Adrenal gland (tissue), 12 donors: ENCODE results near the gene ACTR3. TPM values are rescaled to one million over a fixed set of nuclear protein-coding genes. Genes with fewer than 3 reads are reported as not detected.

ENCODE experiments used
- DNase-seq, 7 donors: peaks; one replicate each; pipeline ENCODE4 v3.0.0-alpha.2; 2019 to 2020
- H3K27ac ChIP-seq, 5 donors: fragments of 200-600 bp; sonication (generic) in 4 of 5; 1 replicate in 3 of 5; 2 replicates in 2 of 5; pipeline versions ENCODE4 v1.5.1 to v1.8.0; 2016 to 2020; ENCODE audit warnings: mild to moderate bottlenecking in 1 of 5
- H3K27me3 ChIP-seq: fragments of 200-600 bp; 2 replicates; pipeline ENCODE4 v1.8.0; 2021
- H3K36me3 ChIP-seq, 2 donors: fragments of 200-600 bp; replicated peaks in 1 of 2; 1 replicate in 1 of 2; 2 replicates in 1 of 2; pipeline versions ENCODE4 v1.5.1 to v1.8.0; 2018 to 2022
- H3K4me1 ChIP-seq, 2 donors: fragments of 200-600 bp; replicated peaks in 1 of 2; 1 replicate in 1 of 2; 2 replicates in 1 of 2; pipeline versions ENCODE4 v1.5.1 to v1.8.0; 2018 to 2021
- H3K4me3 ChIP-seq, 4 donors: fragments of 200-600 bp; sonication (generic) in 3 of 4; one replicate each; pipeline ENCODE4 v1.5.1; 2016 to 2018
- H3K9me3 ChIP-seq, 3 donors: fragments of 200-600 bp; sonication (generic) in 1 of 3; replicated peaks in 1 of 3; 1 replicate in 2 of 3; 2 replicates in 1 of 3; pipeline versions ENCODE4 v1.5.1 to v1.8.0; 2016 to 2021
- POLR2A ChIP-seq, 2 donors: fragments of 450-650 bp; IDR thresholded peaks; one replicate each; pipeline ENCODE4 v1.6.1; 2017; ENCODE audit warnings: antibody characterized with exemption in 2 of 2, mild to moderate bottlenecking in 2 of 2, moderate library complexity in 1 of 2
- WGBS, 4 donors: extraction: QIAGEN DNeasy Blood & Tissue Kit in 2 of 4; methylation state at CpG; one replicate each; pipeline versions ENCODE4 v1.1.5 to v1.1.7; 2013 to 2017; 5-methylcytosine and 5-hydroxymethylcytosine counted together
- intact Hi-C, 2 donors: fragments of 100-400 bp; cut with DNase I; formaldehyde crosslinking; loops; one replicate each; pipeline versions ENCODE4 v1.14.1 to v1.15.0; 2022 to 2023
- polyA plus RNA-seq, 3 donors: library from polyadenylated mRNA; stranded (reverse); fragments of 200-250 nt in 2 of 3; fragments of 350-450 nt in 1 of 3; fragmentation: Illumina TruSeq in 1 of 3; extraction: RNeasy Lipid Tissue Mini Kit (QIAGEN cat#74804) in 1 of 3; gene quantifications; one replicate each; pipeline ENCODE4 v1.2.3, GENCODE V29; 2013 to 2014
- total RNA-seq, 9 donors: library from RNA; depleted of rRNA in 4 of 9; stranded (reverse); fragments of >200 nt in 4 of 9; fragments of 120-200 nt in 1 of 9; fragmentation: NEBNext Ultra II Directional in 1 of 9; extraction: Animal tissue kit (Norgen Biotek cat#: 25700) in 1 of 9; gene quantifications; one replicate each; pipeline versions ENCODE4 v1.1.0 to v1.2.4, GENCODE V29; 2013 to 2023
- TF ChIP-seq, protein P1 (sequence below), 6 experiments: fragments of 450-650 bp in 4 of 6; fragments of 200-600 bp in 2 of 6; sonication (generic) in 1 of 6; IDR thresholded peaks; 1 replicate in 5 of 6; 2 replicates in 1 of 6; pipeline versions ENCODE4 v1.5.1 to v1.8.0; 2016 to 2021; ENCODE audit warnings: antibody characterized with exemption in 6 of 6, mild to moderate bottlenecking in 2 of 6, moderate library complexity in 1 of 6
- donor health status: healthy with polysubstance abuse.
- donor health status: Bipolar disorder and iron deficiency.
- donor health status: DM: yes; HTN: yes; CAD: no.
- donor health status: DM: no; HTN: no; CAD: no.
- donor health status: DM: no; HTN: no; CAD: no.
- donor health status: DM: yes; HTN: yes; CAD: no.

ACTR3 gene
- total and polyA plus RNA-seq, 12 donors, result 28.1 to 530 (median 219) TPM

DNA sequence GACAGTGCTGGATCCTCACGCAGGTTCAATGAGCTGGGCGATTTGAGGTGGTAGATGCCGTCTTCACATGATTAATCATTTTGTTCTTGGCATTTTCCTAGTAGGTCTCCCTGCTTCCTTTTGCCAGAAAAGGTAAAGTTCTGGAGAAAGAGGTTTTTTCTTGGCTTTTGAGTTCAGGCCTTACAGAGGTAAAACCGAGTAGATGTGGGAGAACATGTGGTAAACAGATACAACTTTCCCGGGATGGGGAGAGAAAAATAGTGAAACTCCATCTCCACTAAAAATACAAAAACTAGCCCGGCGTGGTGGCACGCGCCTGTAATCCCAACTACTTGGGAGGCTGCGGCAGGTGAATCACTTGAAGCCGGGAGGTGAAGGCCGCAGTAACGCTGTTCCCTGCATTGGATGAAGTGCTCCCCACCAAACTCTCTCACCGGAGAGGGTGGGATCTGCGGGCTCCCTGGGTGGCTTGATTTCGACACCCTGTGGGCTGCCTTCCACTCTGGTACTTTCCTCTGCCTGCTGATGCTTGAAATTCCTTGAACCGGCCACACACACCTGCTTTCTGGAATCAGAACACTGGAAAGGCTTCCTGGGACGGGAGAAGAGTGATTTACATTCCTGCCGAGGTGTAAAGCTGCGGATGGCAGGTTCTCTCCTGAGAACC lies 88.8 kb downstream of the ACTR3 start:
- Histone ChIP-seq H3K9me3 (no peaks in the 10 kb centered on the region), H3K4me3 (no peak overlapping the region), H3K36me3 (no peaks in the 10 kb centered on the region), H3K27ac (peak overlapping the region in 2 of 5 donors; percentile 52 to 63), H3K27me3 (no peaks in the 10 kb centered on the region), H3K4me1 (peaks cover 6 to 21% of the 10 kb centered on the region in 2 donors)
- WGBS, 4 donors, result 89 to 94% (median 91%) methylated on average over 20 of the region's 20 CpGs
- TF ChIP-seq POLR2A (IDR thresholded peaks at IDR 0.05), result no peak
- TF ChIP-seq, protein P1, sequence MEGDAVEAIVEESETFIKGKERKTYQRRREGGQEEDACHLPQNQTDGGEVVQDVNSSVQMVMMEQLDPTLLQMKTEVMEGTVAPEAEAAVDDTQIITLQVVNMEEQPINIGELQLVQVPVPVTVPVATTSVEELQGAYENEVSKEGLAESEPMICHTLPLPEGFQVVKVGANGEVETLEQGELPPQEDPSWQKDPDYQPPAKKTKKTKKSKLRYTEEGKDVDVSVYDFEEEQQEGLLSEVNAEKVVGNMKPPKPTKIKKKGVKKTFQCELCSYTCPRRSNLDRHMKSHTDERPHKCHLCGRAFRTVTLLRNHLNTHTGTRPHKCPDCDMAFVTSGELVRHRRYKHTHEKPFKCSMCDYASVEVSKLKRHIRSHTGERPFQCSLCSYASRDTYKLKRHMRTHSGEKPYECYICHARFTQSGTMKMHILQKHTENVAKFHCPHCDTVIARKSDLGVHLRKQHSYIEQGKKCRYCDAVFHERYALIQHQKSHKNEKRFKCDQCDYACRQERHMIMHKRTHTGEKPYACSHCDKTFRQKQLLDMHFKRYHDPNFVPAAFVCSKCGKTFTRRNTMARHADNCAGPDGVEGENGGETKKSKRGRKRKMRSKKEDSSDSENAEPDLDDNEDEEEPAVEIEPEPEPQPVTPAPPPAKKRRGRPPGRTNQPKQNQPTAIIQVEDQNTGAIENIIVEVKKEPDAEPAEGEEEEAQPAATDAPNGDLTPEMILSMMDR (IDR thresholded peaks at IDR 0.05), result no peak
- DNase-seq, result no peak
- intact Hi-C loops, result loop anchor here (5.0 kb wide), 1 partner anchor 574 kb away; no protein-coding TSS in a partner anchor

DNA sequence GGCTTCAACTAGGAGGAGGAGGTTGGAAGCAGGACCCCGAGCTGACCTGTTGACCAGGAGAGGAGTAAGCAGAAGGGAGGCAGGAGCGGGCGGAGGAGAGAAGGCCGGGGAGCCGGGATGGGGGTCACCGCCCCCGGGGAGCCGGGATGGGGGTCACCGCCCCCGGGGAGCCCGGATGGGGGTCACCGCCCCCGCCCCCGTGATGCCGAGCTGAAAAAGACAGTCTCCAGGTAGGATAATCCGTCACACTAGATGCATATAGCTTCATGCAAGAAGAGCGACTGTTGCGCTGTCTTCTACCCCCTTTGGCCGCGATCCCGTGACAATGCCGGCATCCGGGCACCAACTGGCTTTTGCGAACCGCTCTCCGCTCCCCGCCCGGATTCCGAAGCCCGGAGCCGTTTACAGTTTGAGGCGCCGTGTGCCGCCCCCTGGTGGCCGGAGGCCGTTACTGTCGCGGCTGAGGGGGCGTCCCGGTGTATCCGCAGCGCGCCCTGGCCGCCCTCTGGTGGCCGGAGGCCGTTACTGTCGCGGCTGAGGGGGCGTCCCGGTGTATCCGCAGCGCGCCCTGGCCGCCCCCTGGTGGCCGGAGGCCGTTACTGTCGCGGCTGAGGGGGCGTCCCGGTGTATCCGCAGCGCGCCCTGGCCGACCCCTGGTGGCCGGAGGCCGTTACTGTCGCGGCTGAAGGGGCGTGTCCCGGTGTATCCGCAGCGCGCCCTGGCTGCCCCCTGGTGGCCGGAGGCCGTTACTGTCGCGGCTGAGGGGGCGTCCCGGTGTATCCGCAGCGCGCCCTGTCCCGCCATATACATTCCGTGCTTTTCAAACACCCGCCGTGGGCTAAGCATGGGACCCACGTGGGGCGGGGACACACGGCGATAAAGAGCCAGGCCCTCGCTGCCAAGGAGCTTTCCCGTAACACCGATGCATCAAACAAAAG lies 89.6 kb downstream of the ACTR3 start:
- intact Hi-C loops, result loop anchor here (5.0 kb wide), 1 partner anchor 573 kb away; no protein-coding TSS in a partner anchor
- no peaks in the 10 kb centered on the region for H3K9me3 ChIP-seq
- H3K27me3 ChIP-seq, result no peaks in the 10 kb centered on the region
- peaks cover 6 to 17% of the 10 kb centered on the region in 2 donors for H3K4me1 ChIP-seq
- no peaks in the 10 kb centered on the region for H3K36me3 ChIP-seq
- DNase-seq, result no peak
- H3K4me3 ChIP-seq, result no peak overlapping the region
- TF ChIP-seq POLR2A (IDR thresholded peaks at IDR 0.05), result no peak
- TF ChIP-seq, protein P1 (IDR thresholded peaks at IDR 0.05), result peak in 4 of 6 experiments; percentile 8 to 56 (median 22)
- H3K27ac ChIP-seq, result no peak overlapping the region
- WGBS, 4 donors, result 65 to 84% (median 73%) methylated on average over 47 to 93 of the region's 93 CpGs

DNA sequence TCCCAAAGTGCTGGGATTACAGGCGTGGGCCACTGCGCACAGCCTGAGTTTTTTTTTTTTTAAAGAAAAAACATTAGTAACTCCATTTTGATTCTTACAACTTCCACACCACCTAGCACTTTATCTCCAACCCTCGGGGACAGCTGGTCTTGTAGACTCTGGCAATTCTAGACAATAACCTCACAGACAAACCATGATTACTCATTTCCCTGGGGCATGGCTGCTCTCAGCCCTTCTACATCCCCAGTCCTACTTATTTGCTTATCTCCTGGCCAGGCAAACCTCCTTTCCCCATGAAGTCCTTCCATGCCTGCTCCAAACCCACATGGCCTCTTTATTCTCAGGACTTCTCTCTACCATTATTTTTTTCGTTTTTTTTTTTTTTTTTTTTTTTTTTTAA lies 91.1 kb downstream of the ACTR3 start:
- 68 to 93% (median 83%) methylated on average over 4 of the region's 4 CpGs for WGBS, 4 donors
- no peak for DNase-seq
- no peaks in the 10 kb centered on the region for H3K9me3 ChIP-seq
- H3K4me3 ChIP-seq, result no peak overlapping the region
- H3K27ac ChIP-seq, result no peak overlapping the region
- intact Hi-C loops, result no loop called here
- peaks cover 6 to 14% of the 10 kb centered on the region in 2 donors for H3K4me1 ChIP-seq
- no peaks in the 10 kb centered on the region for H3K27me3 ChIP-seq
- H3K36me3 ChIP-seq, result no peaks in the 10 kb centered on the region
- no peak for TF ChIP-seq POLR2A (IDR thresholded peaks at IDR 0.05)
- TF ChIP-seq, protein P1 (IDR thresholded peaks at IDR 0.05), result no peak

DNA sequence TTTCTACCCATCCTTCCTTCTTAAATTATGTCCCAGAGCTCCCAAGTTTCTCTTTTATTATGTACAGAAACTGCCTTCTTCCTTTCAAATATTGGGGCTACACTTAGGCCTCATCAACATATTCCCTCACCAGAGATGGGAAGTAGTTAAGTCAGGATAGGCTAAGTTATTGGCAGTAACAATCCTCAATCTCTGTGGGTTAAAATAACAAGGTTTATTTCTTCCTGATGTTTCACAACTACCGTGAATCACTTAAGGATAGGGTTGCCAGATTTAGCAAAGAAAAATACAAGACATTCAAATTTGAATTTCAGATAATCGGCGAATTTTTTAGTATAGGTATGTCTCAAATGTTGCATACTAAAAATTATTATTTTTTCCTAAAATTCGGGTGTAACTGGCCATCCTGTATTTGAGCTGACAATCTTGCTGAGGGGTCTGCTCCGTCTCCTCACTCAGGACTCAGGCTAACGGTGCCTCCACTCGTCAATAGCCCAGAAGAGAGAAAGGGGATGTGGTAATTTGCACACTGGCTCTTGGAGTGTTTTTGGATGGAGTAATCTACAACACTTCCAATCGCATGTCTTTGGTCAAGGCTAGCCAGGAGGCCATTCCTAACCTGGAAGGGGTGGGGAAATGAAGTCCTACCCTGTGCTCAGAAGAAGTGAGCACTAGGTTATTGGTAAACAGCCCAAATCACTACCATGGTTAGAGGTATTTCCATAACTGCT lies 91.7 kb downstream of the ACTR3 start:
- Histone ChIP-seq H3K27me3 (no peaks in the 10 kb centered on the region), H3K4me1 (peaks cover 6 to 14% of the 10 kb centered on the region in 2 donors), H3K36me3 (no peaks in the 10 kb centered on the region), H3K9me3 (no peaks in the 10 kb centered on the region), H3K4me3 (no peak overlapping the region), H3K27ac (no peak overlapping the region)
- intact Hi-C loops, result no loop called here
- no peak for DNase-seq
- TF ChIP-seq, protein P1 (IDR thresholded peaks at IDR 0.05), result no peak
- no peak for TF ChIP-seq POLR2A (IDR thresholded peaks at IDR 0.05)
- WGBS, 4 donors, result 85 to 89% (median 87%) methylated on average over 8 of the region's 8 CpGs
